Large intestine (tissue), 3 donors: Measurements from ENCODE around the gene CBLIF. TPM values are rescaled to one million over a fixed set of nuclear protein-coding genes. Genes with fewer than 3 reads are reported as not detected.
"Not testable (repeated sequence)": the region's sequence is repeated elsewhere in the genome, so short reads cannot be mapped to it uniquely, and the experiment has no call there.

Source experiments
- DNase-seq, 2 donors: peaks; one replicate each; pipeline versions ENCODE4 v3.0.0 to v3.0.0-alpha.2; 2013
- H3K27ac ChIP-seq: one replicate; pipeline ENCODE4 v1.5.1; 2013; ENCODE audit warnings: low read length
- H3K27me3 ChIP-seq: 2 replicates; pipeline ENCODE4 v1.6.1; 2013; ENCODE audit warnings: low read length; ENCODE audit not compliant: control insufficient read depth, insufficient read depth
- H3K36me3 ChIP-seq: 2 replicates; pipeline ENCODE4 v1.6.1; 2013; ENCODE audit warnings: low read length; ENCODE audit not compliant: control insufficient read depth, insufficient read depth
- H3K4me1 ChIP-seq: one replicate; pipeline ENCODE4 v1.6.1; 2013; ENCODE audit warnings: low read length; ENCODE audit not compliant: control insufficient read depth, insufficient read depth
- H3K4me3 ChIP-seq: one replicate; pipeline ENCODE4 v1.5.1; 2013; ENCODE audit warnings: low read length
- H3K9me3 ChIP-seq: one replicate; pipeline ENCODE4 v1.6.1; 2013; ENCODE audit warnings: mild to moderate bottlenecking, low read depth, low read length, moderate library complexity; ENCODE audit not compliant: control insufficient read depth
- WGBS: methylation state at CpG from one replicate; pipeline ENCODE4 v1.1.5; 2013; ENCODE audit warnings: low lambda C conversion rate; ENCODE audit not compliant: insufficient coverage; 5-methylcytosine and 5-hydroxymethylcytosine counted together
- polyA plus RNA-seq: library from polyadenylated mRNA; unstranded; fragments of 120-200 nt; gene quantifications from one replicate; pipeline ENCODE4 v1.2.1, GENCODE V29; 2013

Gene CBLIF
- polyA plus RNA-seq, 1 donor = 0.52 TPM

- no peak for DNase-seq
- WGBS = 20% methylated on average over 1 of the region's 2 CpGs
- Histone ChIP-seq H3K27ac (peak overlapping the region; percentile 57), H3K9me3 (no peaks in the 10 kb centered on the region), H3K4me3 (no peak overlapping the region), H3K4me1 (peaks cover 23% of the 10 kb centered on the region), H3K36me3 (peaks cover 64% of the 10 kb centered on the region), H3K27me3 (no peaks in the 10 kb centered on the region)
Observed at GRCh38 chr11:59801160-59801706, 44.1 kb downstream of the CBLIF start.

GRCh38 chr11:59800390-59801025, 44.8 kb downstream of the CBLIF start:
- H3K9me3 ChIP-seq = no peaks in the 10 kb centered on the region
- peaks cover 65% of the 10 kb centered on the region for H3K36me3 ChIP-seq
- WGBS = no CpG with 5 or more reads among the region's 7 CpGs
- H3K27ac ChIP-seq = peak overlapping the region; percentile 57
- DNase-seq = peak in 1 of 2 donors; percentile 54
- no peaks in the 10 kb centered on the region for H3K27me3 ChIP-seq
- H3K4me1 ChIP-seq = peaks cover 23% of the 10 kb centered on the region
- no peak overlapping the region for H3K4me3 ChIP-seq

GRCh38 chr11:59794417-59794816, 50.9 kb downstream of the CBLIF start:
- H3K27ac ChIP-seq = no peak overlapping the region
- 100% methylated on average over 1 of the region's 3 CpGs for WGBS
- no peak for DNase-seq
- no peaks in the 10 kb centered on the region for H3K27me3 ChIP-seq
- peaks cover 85% of the 10 kb centered on the region for H3K36me3 ChIP-seq
- no peaks in the 10 kb centered on the region for H3K9me3 ChIP-seq
- H3K4me3 ChIP-seq = no peak overlapping the region
- no peaks in the 10 kb centered on the region for H3K4me1 ChIP-seq

- no peaks in the 10 kb centered on the region for H3K27me3 ChIP-seq
- no peak for DNase-seq
- H3K36me3 ChIP-seq = peaks cover 95% of the 10 kb centered on the region
- no peak overlapping the region for H3K27ac ChIP-seq
- peaks cover 4% of the 10 kb centered on the region for H3K4me1 ChIP-seq
- no CpG with 5 or more reads among the region's 1 CpG for WGBS
- H3K9me3 ChIP-seq = no peaks in the 10 kb centered on the region
- H3K4me3 ChIP-seq = no peak overlapping the region
Observed at GRCh38 chr11:59792507-59792906, 52.8 kb downstream of the CBLIF start.

- no peaks in the 10 kb centered on the region for H3K27me3 ChIP-seq
- 0% methylated on average over 1 of the region's 4 CpGs for WGBS
- no peaks in the 10 kb centered on the region for H3K9me3 ChIP-seq
- no peak overlapping the region for H3K27ac ChIP-seq
- H3K4me3 ChIP-seq = no peak overlapping the region
- peaks cover 10% of the 10 kb centered on the region for H3K4me1 ChIP-seq
- no peak for DNase-seq
- H3K36me3 ChIP-seq = peaks cover 89% of the 10 kb centered on the region
Observed at GRCh38 chr11:59791639-59792038, 53.7 kb downstream of the CBLIF start.

GRCh38 chr11:59787816-59788215, 57.5 kb downstream of the CBLIF start:
- Histone ChIP-seq H3K36me3 (peaks cover 61% of the 10 kb centered on the region), H3K4me3 (no peak overlapping the region), H3K27ac (peak overlapping the region; percentile 86), H3K27me3 (no peaks in the 10 kb centered on the region), H3K4me1 (peaks cover 19% of the 10 kb centered on the region), H3K9me3 (peaks cover 3% of the 10 kb centered on the region)
- no peak for DNase-seq
- WGBS = no CpG with 5 or more reads among the region's 3 CpGs

- Histone ChIP-seq H3K4me3 (no peak overlapping the region), H3K27ac (peak overlapping the region; percentile 86), H3K9me3 (peaks cover 3% of the 10 kb centered on the region), H3K4me1 (peaks cover 19% of the 10 kb centered on the region), H3K36me3 (peaks cover 55% of the 10 kb centered on the region), H3K27me3 (no peaks in the 10 kb centered on the region)
- no peak for DNase-seq
- 80% methylated on average over 1 of the region's 4 CpGs for WGBS
Observed at GRCh38 chr11:59787255-59787588, 58.1 kb downstream of the CBLIF start.

- peaks cover 3% of the 10 kb centered on the region for H3K9me3 ChIP-seq
- WGBS = no CpG with 5 or more reads among the region's 4 CpGs
- H3K4me3 ChIP-seq = no peak overlapping the region
- no peaks in the 10 kb centered on the region for H3K27me3 ChIP-seq
- peak overlapping the region; percentile 86 for H3K27ac ChIP-seq
- DNase-seq = no peak
- peaks cover 19% of the 10 kb centered on the region for H3K4me1 ChIP-seq
- peaks cover 49% of the 10 kb centered on the region for H3K36me3 ChIP-seq
Observed at GRCh38 chr11:59785818-59786217, 59.5 kb downstream of the CBLIF start.

GRCh38 chr11:59784441-59784840, 60.9 kb downstream of the CBLIF start:
- H3K9me3 ChIP-seq, DNase-seq, H3K27ac ChIP-seq, H3K27me3 ChIP-seq, H3K4me3 ChIP-seq: not testable (repeated sequence)
- WGBS = no CpG with 5 or more reads among the region's 5 CpGs
- Histone ChIP-seq H3K36me3 (peaks cover 48% of the 10 kb centered on the region), H3K4me1 (peaks cover 26% of the 10 kb centered on the region)

GRCh38 chr11:59783632-59784090, 61.6 kb downstream of the CBLIF start:
- H3K4me3 ChIP-seq = no peak overlapping the region
- peaks cover 3% of the 10 kb centered on the region for H3K9me3 ChIP-seq
- no peak for DNase-seq
- H3K36me3 ChIP-seq = peaks cover 44% of the 10 kb centered on the region
- peaks cover 34% of the 10 kb centered on the region for H3K4me1 ChIP-seq
- no CpG with 5 or more reads among the region's 4 CpGs for WGBS
- H3K27ac ChIP-seq = no peak overlapping the region
- no peaks in the 10 kb centered on the region for H3K27me3 ChIP-seq

- H3K9me3 ChIP-seq = peaks cover 3% of the 10 kb centered on the region
Observed at GRCh38 chr11:59782080-59782479, 63.2 kb downstream of the CBLIF start.

More at GRCh38 chr11:59782080-59782479, 63.2 kb downstream of the CBLIF start:
- H3K36me3 ChIP-seq = peaks cover 32% of the 10 kb centered on the region
- no peak for DNase-seq
- H3K27me3 ChIP-seq = no peaks in the 10 kb centered on the region
- no CpG with 5 or more reads among the region's 2 CpGs for WGBS
- no peak overlapping the region for H3K27ac ChIP-seq
- no peak overlapping the region for H3K4me3 ChIP-seq
- H3K4me1 ChIP-seq = peaks cover 40% of the 10 kb centered on the region
